ENCODE data around the gene JUP.

The JUP gene

DNA sequence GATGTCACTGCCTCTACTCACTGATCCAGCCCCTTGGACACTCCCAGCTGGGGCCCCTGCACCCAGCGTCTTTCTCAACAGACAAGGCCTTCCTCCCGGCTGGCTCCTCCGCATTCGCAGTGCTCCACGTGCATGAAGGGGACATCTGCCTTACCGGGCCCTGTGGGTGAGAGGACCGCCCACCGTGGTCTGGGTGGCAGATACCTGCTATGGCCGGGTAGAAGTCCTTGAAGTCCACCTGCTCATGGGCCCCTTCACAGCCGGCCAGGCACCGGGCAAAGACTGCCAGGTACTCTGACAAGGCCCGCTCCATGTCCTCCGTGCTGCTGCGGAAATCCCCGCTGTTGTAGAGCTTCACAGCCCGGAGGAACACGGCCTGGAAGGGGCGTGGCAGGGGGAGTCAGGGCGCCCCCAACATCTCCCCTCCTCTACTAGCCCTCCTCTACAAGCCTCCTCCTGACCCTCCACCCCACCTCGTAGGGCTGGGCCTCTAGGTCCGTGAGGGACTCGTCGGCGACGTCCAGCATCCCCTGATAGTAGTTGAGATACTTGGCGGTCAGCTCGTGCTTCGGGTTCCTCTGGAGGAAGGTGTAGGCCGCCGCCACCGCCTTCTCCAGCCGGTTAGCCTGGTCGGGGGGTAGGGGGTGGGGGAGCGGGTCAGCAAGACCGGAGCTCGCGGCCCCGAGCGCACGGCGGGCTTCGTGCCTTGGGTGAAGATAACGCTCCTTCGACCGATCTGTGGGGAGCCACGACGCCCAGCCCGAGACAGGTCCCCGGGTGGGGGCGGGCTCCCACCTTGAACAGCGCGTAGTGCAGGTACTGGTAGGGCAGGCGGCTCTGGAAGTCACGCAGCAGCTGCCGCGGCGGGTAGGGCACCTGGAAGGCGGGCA is 24.4 kb upstream of the JUP start:
- peak; percentile 41 for DNase-seq (ENCODE audit: low spot score)

GRCh38 chr17:41806685-41807445 is 20.4 kb upstream of the JUP start:
- no peak for DNase-seq (ENCODE audit: low spot score)

- peak; percentile 1 for DNase-seq (ENCODE audit: low spot score)
Measured at GRCh38 chr17:41803049-41804020, 16.8 kb upstream of the JUP start.

- peak; percentile 73 for DNase-seq (ENCODE audit: low spot score)
Measured at GRCh38 chr17:41801374-41802271, 15.1 kb upstream of the JUP start.

- DNase-seq (ENCODE audit: low spot score), result peak; percentile 4
Measured at GRCh38 chr17:41800601-41801373, 14.3 kb upstream of the JUP start.

- DNase-seq (ENCODE audit: low spot score), result no peak
Measured at GRCh38 chr17:41799366-41799765, 12.9 kb upstream of the JUP start.

GRCh38 chr17:41797377-41797776 is 10.9 kb upstream of the JUP start:
- DNase-seq (ENCODE audit: low spot score), result no peak

DNA sequence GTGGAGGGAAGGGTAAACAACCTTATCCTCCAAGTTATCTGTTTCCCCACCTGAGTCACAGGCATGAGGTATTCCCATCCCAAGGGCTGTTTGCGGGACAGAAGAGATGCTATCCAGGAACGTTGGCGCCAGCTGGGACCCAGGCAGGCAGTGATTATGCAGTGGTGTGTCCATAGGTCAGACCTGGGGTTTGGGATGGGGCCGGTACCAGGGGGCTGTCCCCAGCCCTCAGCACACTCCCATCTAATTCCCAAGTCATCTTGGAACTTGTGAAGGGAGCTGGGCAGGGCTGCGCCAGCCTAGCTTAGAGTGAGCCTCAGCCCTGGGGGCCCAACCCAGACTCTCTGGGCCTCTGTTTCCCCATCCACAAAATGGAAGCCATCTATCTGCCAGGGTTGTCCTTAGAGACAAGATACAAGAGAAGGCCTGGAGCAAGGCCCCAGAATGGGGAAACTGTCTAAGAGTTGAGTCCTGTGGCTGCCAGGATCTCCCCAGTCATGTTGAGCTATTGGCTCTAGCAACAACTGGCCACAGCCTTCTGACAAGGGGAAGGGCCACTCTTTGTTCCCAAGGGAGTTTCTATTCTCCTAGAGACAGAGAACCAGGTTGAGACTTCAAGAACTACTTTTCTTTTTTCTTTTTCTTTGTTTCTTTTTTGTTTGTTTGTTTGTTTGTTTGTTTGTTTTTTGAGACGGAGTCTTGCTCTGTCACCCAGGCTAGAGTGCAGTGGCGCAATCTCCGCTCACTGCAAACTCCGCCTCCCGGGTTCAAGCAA is 9.8 kb upstream of the JUP start:
- peak; percentile 9 for DNase-seq (ENCODE audit: low spot score)

GRCh38 chr17:41794540-41794975 is 8.0 kb upstream of the JUP start:
- no peak for DNase-seq (ENCODE audit: low spot score)

GRCh38 chr17:41793784-41794539 is 7.5 kb upstream of the JUP start:
- peak; percentile 14 for DNase-seq (ENCODE audit: low spot score)

GRCh38 chr17:41792845-41793783 is 6.6 kb upstream of the JUP start:
- DNase-seq (ENCODE audit: low spot score), result peak; percentile 32

GRCh38 chr17:41787021-41787418 is 509 bp upstream of the JUP start:
- DNase-seq (ENCODE audit: low spot score), result no peak

GRCh38 chr17:41785859-41786226 is 668 bp downstream of the JUP start:
- no peak for DNase-seq (ENCODE audit: low spot score)

GRCh38 chr17:41785091-41785858 is 1.2 kb downstream of the JUP start:
- no peak for DNase-seq (ENCODE audit: low spot score)

DNA sequence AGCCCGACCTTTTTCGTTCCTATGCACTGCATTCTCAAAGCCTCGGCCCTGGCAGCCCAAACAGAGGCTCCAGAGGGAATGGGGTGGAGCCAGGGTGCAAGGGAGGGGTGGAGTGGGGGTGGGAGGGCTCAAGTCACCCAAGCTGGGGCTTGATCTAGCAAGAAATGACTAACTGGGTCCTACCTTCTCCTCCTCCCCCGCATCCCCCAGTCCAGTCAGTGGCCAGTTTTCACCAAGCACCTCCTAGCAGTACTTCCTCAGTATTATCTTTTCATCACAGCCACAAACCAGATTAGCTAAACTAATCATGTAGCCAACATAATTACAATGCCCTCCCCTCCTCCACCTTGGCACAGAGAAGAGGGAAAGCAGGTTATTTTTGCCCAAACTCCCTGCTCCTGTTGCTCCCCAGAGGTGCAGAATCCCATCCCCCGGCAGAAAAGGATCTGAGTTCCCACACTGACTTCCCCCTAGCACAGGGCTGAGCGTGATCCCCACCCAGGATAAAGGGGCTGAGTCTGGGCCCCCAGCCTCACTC is 2.2 kb downstream of the JUP start:
- DNase-seq (ENCODE audit: low spot score), result no peak

DNA sequence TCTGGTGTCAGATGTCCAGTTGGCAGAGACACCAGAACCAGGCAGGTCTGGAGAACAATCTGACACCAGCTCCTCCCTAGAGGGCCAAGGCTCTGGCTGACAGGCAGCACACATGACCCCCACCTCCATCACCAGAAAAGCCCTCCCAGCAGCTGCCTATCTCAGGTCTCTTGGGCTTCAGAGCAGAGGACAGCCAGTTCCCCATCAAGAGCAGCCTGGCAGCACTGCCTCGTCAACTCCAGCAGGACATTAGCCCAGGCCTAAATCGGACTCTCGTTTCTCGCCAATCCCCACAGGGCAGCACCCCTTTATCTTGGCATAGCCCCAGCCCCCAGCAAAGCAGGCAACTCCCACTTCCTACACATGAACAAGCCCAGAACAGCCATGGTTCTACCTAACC is 4.4 kb downstream of the JUP start:
- DNase-seq (ENCODE audit: low spot score), result no peak
